Measurements from ENCODE around the gene PDCD7.

DNA sequence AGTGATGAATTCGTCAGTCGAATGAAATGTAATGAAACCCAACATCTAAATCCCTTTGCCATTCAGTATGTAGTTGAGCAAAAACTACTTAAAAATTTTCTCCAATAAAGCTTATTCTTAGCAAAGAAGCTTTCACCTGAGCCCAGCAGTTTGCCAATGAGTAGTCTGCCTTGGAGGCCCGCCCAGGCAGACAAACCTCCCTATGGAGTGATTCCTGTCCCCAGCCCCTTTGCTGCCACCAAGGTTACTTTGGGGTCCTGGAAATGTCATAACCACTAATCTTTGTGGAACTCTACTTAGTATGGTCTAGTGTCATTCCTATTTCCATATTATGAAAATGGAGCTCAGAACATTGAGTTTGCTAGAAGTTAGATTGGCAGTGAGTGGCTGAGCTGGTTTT, 30.7 kb downstream of the PDCD7 start:
- no peak for TF ChIP-seq POLR2A (IDR thresholded peaks at IDR 0.05; ENCODE audit: low read length)
- TF ChIP-seq EP300 (IDR thresholded peaks at IDR 0.05): no peak
- TF ChIP-seq, protein P1, sequence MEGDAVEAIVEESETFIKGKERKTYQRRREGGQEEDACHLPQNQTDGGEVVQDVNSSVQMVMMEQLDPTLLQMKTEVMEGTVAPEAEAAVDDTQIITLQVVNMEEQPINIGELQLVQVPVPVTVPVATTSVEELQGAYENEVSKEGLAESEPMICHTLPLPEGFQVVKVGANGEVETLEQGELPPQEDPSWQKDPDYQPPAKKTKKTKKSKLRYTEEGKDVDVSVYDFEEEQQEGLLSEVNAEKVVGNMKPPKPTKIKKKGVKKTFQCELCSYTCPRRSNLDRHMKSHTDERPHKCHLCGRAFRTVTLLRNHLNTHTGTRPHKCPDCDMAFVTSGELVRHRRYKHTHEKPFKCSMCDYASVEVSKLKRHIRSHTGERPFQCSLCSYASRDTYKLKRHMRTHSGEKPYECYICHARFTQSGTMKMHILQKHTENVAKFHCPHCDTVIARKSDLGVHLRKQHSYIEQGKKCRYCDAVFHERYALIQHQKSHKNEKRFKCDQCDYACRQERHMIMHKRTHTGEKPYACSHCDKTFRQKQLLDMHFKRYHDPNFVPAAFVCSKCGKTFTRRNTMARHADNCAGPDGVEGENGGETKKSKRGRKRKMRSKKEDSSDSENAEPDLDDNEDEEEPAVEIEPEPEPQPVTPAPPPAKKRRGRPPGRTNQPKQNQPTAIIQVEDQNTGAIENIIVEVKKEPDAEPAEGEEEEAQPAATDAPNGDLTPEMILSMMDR (IDR thresholded peaks at IDR 0.05): no peak
- TF ChIP-seq EHF (CRISPR knock-in tag; IDR thresholded peaks at IDR 0.05): no peak
- no peak for TF ChIP-seq CHD2 (IDR thresholded peaks at IDR 0.05; ENCODE audit: low read length, partially characterized antibody)
- no peak for TF ChIP-seq RFX5 (IDR thresholded peaks at IDR 0.05)
- TF ChIP-seq EHMT2 (IDR thresholded peaks at IDR 0.05; ENCODE audit: low read depth): no peak
- TF ChIP-seq NPAS2 (CRISPR knock-in tag; IDR thresholded peaks at IDR 0.05; ENCODE audit: borderline replicate concordance): no peak
- TF ChIP-seq, protein P2, sequence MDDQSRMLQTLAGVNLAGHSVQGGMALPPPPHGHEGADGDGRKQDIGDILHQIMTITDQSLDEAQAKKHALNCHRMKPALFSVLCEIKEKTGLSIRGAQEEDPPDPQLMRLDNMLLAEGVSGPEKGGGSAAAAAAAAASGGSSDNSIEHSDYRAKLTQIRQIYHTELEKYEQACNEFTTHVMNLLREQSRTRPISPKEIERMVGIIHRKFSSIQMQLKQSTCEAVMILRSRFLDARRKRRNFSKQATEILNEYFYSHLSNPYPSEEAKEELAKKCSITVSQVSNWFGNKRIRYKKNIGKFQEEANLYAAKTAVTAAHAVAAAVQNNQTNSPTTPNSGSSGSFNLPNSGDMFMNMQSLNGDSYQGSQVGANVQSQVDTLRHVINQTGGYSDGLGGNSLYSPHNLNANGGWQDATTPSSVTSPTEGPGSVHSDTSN (IDR thresholded peaks at IDR 0.05): no peak
- no peak for TF ChIP-seq BHLHE40 (IDR thresholded peaks at IDR 0.05; ENCODE audit: low read depth, low read length)
- TF ChIP-seq E2F6 (IDR thresholded peaks at IDR 0.05; ENCODE audit: borderline replicate concordance, low read depth): no peak
- no peak for TF ChIP-seq MYC (IDR thresholded peaks at IDR 0.05; ENCODE audit: borderline replicate concordance, low read length)
- no peak for TF ChIP-seq RAD21 (conservative IDR thresholded peaks at IDR 0.05 in 1 of 2, IDR thresholded peaks at IDR 0.05 in 1 of 2)
